HepG2 (cell line): ENCODE results near the gene DRC3. TPM values are rescaled to one million over a fixed set of nuclear protein-coding genes. Genes with fewer than 3 reads are reported as not detected.

Experiments
- NFIB ChIP-seq: sonication (generic); formaldehyde crosslinking; IDR thresholded peaks from 2 replicates; pipeline ENCODE4 v1.9.0; 2021; ENCODE audit warnings: missing genetic modification reagents, mild to moderate bottlenecking, borderline replicate concordance
- polyA plus RNA-seq, 8 experiments: library from polyadenylated mRNA; depleted of rRNA in 3 of 8; stranded (reverse) in 7 of 8; unstranded in 1 of 8; fragments of >200 nt; fragmentation: Illumina TruSeq in 4 of 8; extraction: Trizol in 4 of 8; gene quantifications; 2 replicates each; pipeline versions ENCODE4 v1.2.1 to v1.2.3, GENCODE V29; 2011 to 2016; ENCODE audit warnings: low read depth in 4 of 8, missing spikeins in 1 of 8, mixed read lengths in 1 of 8; ENCODE audit not compliant: insufficient read depth in 1 of 8
- total RNA-seq, 5 experiments: library from RNA; depleted of rRNA; stranded (reverse); fragments of >200 nt; fragmentation: Illumina TruSeq; extraction: Trizol; gene quantifications; 2 replicates each; pipeline ENCODE4 v1.2.3, GENCODE V29; 2016; ENCODE audit warnings: low read depth in 1 of 5
- TF ChIP-seq, protein P1 (sequence below): sonication (generic); formaldehyde crosslinking; IDR thresholded peaks from 2 replicates; pipeline ENCODE4 v1.5.0; 2020; ENCODE audit warnings: mild to moderate bottlenecking, missing genetic modification reagents, borderline replicate concordance
- TF ChIP-seq, protein P2 (sequence below): sonication (generic); formaldehyde crosslinking; IDR thresholded peaks from 2 replicates; pipeline ENCODE4 v1.4.0; 2020; ENCODE audit warnings: missing genetic modification reagents, low read depth, mild to moderate bottlenecking, borderline replicate concordance

The DRC3 gene
- total and polyA plus RNA-seq, 2 of the 13 experiments (the other 11 are each of a cell fraction or from before 2014, with no cell fraction given), result 0.53 to 0.87 TPM

DNA sequence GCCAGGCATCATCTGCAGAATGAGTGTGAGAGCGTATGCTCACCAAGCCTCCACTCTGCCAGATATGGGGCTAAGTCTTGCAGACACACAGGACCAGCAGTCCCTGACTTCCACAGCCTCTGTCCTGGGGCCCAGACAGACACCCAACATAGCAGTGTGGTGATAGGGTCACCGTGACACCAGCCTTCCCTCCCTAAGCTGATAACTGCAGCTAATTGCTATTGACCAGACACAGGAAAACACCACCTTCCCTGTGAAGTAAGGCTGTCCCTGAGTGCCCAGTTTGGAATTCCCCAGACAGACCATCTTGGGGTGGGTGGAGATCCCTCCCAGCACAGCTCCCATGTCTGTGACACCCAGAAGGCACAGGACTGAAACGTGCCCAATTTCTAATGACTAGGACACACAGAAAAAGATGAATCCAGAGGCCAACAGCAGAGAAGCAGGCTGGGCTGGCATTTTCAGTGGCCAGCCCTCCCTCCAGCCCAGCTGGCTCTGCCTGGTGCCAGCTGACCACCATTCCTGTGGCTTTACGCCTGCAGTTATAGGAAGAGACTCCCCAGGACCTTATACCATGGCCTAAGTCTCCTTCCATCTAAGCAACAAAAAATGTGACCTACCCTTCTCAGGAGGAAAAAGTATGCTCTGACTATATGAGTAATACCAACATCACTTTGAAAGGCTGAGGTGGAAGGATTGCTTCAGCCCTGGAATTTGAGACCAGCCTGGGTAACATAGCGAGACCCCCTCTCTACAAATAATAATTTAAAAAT, 36.0 kb downstream of the DRC3 start (continued):
- TF ChIP-seq, protein P1, sequence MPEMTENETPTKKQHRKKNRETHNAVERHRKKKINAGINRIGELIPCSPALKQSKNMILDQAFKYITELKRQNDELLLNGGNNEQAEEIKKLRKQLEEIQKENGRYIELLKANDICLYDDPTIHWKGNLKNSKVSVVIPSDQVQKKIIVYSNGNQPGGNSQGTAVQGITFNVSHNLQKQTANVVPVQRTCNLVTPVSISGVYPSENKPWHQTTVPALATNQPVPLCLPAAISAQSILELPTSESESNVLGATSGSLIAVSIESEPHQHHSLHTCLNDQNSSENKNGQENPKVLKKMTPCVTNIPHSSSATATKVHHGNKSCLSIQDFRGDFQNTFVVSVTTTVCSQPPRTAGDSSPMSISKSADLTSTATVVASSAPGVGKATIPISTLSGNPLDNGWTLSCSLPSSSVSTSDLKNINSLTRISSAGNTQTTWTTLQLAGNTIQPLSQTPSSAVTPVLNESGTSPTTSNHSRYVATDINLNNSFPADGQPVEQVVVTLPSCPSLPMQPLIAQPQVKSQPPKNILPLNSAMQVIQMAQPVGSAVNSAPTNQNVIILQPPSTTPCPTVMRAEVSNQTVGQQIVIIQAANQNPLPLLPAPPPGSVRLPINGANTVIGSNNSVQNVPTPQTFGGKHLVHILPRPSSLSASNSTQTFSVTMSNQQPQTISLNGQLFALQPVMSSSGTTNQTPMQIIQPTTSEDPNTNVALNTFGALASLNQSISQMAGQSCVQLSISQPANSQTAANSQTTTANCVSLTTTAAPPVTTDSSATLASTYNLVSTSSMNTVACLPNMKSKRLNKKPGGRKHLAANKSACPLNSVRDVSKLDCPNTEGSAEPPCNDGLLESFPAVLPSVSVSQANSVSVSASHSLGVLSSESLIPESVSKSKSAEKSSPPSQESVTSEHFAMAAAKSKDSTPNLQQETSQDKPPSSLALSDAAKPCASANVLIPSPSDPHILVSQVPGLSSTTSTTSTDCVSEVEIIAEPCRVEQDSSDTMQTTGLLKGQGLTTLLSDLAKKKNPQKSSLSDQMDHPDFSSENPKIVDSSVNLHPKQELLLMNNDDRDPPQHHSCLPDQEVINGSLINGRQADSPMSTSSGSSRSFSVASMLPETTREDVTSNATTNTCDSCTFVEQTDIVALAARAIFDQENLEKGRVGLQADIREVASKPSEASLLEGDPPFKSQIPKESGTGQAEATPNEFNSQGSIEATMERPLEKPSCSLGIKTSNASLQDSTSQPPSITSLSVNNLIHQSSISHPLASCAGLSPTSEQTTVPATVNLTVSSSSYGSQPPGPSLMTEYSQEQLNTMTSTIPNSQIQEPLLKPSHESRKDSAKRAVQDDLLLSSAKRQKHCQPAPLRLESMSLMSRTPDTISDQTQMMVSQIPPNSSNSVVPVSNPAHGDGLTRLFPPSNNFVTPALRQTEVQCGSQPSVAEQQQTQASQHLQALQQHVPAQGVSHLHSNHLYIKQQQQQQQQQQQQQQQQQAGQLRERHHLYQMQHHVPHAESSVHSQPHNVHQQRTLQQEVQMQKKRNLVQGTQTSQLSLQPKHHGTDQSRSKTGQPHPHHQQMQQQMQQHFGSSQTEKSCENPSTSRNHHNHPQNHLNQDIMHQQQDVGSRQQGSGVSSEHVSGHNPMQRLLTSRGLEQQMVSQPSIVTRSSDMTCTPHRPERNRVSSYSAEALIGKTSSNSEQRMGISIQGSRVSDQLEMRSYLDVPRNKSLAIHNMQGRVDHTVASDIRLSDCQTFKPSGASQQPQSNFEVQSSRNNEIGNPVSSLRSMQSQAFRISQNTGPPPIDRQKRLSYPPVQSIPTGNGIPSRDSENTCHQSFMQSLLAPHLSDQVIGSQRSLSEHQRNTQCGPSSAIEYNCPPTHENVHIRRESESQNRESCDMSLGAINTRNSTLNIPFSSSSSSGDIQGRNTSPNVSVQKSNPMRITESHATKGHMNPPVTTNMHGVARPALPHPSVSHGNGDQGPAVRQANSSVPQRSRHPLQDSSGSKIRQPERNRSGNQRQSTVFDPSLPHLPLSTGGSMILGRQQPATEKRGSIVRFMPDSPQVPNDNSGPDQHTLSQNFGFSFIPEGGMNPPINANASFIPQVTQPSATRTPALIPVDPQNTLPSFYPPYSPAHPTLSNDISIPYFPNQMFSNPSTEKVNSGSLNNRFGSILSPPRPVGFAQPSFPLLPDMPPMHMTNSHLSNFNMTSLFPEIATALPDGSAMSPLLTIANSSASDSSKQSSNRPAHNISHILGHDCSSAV (CRISPR knock-in tag), result no peak
- no peak for TF ChIP-seq NFIB
- TF ChIP-seq, protein P2, sequence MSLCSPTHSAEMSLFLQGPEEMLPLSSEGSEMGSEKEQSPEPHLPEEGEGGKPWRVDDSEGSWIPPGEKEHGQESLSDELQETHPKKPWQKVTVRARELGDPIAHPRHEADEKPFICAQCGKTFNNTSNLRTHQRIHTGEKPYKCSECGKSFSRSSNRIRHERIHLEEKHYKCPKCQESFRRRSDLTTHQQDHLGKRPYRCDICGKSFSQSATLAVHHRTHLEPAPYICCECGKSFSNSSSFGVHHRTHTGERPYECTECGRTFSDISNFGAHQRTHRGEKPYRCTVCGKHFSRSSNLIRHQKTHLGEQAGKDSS, result no peak
